ENCODE results near the gene EIF5A.

The EIF5A gene

DNA sequence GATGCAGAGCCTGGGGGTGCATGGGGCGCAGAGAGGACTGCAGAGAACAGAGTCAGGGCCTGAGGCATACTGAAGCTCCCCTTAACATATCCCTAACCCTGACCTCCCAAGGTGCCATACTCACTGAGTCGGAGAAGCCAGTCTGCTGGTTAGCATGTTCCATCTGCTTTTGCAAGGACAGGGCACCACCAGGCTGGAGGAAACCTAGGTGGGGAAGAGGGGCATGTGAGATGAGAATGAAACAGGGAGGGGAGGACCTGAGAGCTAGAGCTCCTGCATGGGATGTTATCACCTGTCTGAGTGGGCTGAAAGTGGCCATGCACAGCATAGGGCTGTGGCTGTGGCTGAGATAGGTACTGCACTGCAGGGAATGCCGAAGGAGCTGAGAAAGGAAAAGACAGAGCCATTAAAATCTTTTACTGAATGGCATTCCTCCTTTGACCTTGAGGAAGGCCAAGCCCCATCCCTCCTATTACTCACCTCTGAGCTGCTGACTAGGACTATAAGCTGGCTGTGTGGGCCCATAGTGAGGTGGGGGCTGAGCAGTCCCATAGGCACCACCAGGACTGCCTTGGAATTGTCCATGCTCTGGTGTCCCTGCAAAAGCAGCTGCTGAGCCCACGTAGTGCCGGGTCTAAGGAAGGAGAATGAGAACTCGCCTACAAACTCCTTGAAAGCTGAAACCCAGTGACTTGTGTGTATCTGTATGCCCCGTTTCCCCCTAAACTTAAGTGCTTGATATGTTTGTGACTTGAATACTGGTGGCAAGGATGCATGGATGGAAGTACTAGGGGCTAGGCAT, 5.9 kb downstream of the EIF5A start:
- no peak for DNase-seq (ENCODE audit: low read depth in 2 of 2)

DNA sequence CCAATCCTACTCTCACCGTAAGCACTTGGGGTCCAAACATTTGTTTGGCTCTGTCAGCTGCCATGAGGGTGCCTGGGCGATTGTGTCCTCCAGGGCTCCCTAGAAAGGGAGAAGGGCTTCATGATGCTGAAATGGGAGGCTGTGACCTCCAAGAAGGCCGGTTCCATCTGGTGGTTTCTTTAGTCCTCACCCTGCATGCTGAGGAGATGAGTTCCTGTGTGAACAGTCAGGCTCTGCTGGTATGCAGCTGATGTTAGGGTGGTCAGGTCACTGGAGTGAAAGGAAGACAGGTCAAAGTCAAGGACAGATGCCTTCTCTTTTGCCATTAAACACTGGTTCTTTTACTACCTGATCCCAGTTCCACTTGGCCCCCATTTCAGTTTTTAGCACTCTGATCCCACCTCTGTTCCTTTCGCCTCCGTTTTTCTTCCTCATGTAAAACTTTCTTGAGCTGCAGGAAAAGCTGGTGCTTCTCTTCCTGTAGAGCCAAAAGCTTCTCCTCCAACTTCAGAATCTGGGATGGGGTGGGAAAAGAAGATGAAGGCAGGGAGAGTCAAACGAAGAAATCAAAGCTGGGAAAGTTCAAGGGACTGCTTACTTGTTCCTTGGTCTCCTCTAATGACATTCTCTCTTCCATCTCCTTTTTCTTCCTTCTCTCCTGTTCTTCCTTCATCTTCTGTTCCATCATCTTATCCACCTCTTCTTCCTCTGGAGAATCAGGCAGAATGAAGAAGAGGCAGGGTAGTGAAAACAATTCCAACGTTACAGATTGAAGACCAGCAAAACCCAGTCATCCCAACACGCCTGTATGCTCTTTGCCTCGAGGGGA, 6.7 kb downstream of the EIF5A start:
- no peak for DNase-seq (ENCODE audit: low read depth in 2 of 2)

DNA sequence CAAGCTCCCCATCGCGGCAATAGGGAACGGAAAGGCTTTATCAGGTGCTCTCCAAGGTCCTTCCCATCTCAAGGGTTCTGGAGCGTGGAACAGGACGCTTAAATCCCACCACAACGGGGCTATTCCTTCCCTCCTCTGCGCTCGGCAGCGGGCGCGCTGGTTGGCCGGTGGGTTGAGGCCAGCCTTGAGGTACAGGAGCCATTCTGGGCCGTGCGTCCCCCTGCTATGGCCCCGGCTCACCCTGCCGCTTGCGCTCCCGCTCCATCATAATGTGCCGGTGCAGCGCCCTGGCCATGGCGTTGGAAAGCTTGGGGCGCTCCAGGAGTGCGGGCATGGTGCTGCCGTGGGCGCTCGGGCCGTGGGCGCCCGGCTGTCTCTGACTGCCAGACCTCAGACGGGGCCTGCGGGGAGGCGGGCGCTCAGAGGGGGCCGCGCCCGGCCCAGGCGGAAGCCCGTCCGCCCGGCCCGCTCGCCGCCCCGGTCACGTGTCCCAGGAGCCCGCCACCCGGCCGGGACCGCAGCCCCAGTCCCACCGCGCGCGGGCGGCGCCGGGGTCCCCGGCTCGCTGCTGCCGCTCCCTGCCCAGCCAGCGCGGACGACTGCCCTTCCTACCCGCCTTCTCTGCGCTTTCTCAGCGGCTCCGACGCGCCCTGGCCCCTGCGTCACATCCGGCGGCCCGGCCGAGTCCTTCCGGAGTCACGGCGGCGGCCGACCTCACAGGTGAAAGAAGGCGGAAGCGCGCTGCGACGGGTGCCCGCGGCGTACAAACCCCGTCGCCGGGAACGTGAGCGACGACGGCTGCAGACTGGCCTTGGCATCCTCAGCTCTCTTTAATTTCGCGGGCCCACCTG, 7.5 kb downstream of the EIF5A start, which contains the start of gene GPS2:
TSS of gene GPS2 (minus strand) at position 642 of the 851 bp plus-strand sequence. CDS start at position 334, 308 bp downstream.
- DNase-seq (ENCODE audit: low read depth in 2 of 2), result peak; percentile 83

DNA sequence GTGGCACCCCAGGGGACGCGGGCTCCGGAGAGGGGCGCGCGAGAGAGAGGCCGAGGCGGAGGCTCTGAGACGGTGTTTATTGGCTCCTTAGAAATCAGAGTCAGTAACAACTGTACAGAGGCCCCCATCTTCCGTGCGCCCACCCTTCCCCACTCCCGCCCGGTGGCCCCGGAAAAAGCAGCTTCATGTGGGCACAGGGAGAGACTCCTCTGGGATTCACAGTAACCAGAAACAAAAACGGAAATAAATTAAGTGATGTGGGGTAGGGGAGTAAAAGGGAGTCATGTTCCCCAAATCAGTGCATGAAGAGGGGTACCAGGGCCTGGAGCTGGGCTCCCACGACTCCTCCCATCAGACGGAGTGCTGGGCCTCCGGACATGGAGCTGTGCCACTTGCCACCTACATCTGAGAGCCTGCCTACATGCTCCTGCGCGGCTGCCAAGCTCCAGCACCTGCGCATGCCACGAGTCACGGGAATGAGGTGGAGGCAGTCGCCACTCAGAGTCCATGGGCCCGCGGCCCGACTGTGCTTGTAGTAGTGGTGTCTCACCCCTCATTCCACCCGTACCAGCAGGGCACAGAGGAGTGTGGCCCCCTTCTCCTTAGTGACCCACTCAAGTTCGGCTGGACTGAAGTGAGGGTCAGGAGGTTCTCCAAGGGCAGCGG, 8.3 kb downstream of the EIF5A start:
- DNase-seq (ENCODE audit: low read depth in 2 of 2), result no peak

DNA sequence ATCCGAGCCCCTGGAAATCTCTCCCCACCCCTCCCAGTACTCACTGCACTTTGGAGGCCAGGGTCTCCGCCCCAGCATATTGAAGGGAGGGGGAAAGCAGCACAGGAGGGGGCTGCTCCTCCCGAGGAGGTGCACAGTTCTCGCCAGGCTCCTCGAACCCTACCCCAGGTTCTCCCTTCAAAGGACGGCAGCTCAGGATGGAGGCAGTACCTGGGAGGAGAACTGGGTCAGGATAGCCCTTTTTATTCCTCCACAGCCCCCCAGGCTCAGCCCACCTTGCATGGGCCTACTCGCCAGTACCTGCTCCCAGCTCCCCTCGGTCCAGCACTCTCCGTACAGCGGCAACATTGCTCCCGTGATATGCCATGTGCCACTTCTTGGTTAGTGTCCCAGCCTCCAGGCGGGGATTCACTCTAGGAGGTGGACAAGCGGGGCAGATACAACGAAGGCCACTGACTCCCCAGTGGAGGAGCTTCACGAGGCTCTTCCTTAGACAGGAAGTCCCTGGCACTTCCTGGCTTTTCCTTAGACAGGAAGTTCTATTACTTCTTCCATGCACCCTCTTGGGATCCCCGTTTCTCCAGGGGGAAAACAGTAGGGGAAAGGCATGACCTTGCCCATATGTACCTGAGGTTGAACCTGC, 9.9 kb downstream of the EIF5A start:
- no peak for DNase-seq (ENCODE audit: low read depth in 2 of 2)

DNA sequence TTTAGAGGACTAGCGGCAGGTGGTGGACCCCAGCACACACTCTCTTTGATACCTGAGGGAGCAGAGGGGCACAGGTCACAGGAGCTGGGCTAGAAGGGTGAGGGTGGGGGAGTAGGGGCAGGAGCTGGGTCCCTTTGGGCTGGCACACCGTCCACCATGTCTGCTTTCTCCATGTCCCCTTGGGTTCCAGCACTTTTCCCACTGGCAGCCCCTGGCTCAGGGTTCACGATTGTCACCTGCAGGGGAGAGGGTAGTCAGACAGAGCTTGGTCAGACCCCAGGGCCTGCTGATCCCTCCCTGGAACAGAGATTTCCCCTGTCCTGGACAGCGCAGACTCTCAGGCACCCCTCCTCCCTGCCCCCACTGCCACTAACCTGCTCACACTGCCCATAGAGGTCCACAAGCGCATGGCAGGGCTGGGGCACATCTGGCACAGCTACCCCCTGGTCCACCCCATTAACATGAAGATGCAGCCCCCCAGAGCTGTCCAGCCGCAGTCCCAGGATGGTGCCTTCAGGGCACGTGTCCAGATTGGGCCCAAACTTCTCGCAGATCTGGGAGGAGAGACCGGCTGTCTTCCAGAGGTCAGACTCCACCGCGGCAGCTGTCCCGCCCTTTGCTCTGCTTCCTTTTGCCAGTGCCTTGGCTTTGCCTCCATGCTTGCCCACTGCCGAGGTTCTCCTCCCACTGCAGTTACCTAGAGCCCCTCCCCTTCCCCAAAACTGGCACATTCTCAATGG, 10.9 kb downstream of the EIF5A start:
- no peak for DNase-seq (ENCODE audit: low read depth in 2 of 2)

DNA sequence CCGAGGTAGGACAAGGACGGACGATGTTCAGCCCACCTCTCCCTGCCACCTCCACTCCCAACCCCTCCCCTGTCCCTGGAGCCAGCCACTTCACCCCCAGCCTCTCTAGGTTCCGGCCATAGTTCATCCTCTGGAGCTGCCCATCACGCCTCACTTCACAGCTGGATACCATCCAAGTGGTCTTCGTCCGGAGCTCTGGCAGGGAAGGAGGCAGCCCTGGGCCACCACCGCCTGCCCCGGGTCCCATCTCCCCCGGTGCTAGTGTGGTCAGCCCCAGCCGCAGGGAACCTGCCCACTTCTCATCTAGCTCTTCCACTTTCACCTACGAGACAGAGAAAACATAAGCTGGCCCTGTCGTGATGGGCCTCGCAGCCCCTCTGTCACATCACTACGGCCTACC, 14.0 kb downstream of the EIF5A start:
- DNase-seq (ENCODE audit: low read depth in 2 of 2), result no peak

DNA sequence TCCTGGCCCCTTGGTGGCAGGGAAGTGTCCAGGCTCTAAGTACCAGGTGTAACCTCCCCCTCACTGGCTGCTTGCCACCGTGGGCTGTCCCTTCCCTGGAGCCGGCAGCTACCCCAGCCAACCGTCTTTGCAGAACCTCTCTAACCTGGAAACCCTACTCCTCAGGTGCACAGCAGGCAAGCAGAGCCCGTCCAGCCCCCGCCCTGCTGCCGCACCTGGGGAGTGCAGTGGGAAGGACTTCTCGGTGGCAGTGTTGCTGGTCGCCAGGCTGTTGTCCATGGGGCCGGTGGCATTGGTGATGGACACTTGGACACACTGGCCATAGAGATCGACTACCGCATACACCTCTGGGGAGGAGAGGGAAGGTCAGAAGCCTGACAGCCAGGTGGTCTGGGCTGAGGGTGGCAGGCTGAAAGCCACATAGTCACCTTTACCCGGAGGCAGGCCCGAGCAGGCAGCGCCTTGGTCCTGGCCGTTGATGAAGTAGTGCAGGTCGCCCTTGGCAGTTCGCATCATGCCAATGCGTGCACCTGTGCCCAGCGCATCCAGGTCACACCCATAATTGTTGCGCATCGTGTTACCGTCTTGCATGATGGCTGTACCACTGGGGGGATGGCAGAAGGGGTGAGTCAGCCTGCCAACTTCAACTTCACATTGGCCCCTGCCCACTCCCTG, 15.2 kb downstream of the EIF5A start:
- DNase-seq (ENCODE audit: low read depth in 2 of 2), result no peak

DNA sequence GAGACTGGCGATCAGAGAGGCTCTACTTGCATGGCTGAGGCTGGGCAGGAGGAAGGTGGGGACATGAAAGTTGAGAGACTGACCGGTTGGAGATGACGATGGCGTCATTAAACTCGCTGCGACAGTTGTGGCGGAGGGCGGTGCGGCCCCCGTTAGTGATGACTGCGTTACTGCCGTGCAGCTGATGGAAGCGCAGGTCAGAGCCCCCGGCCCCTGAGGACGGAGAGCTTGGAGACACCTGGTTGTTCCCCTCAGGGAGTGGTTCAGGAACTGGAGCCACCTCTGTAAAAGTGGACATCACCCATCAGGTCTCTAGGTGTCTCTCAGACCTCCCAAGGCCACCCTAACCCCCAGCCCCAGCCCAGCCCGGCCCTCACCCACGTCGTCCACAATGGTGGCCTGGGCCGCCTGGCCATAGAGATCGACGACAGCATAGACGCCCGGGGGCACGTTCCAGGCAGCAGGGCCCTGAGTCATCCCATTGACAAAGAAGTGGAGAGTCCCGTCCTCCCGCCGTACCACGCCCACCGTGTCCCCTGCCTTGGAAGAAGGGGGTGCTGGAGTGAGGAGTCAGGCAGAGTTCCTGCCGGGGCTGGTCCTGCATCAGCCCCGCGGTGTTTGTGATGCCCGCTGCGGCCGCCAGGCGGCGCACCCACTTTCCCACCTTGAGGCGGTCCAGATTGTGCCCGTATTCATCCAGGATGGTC, 16.5 kb downstream of the EIF5A start:
- peak; percentile 15 to 36 for DNase-seq (ENCODE audit: low read depth in 2 of 2)

DNA sequence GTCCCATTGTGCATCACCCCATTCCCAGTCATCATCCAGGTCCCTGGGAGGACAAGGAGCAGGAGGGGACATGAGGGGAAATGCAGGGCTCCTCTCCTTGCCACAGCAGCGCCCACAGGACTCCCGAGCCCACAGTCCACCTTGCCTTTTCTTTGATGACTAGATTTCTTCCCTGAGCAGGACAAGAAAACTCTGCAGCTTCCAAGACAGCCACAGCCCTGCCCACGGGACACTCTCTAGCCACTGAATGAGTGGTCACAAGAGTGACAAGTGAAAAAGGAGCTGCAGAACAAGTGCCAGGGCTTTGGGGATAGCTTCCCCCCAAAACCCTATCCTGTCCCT, 17.0 kb downstream of the EIF5A start:
- DNase-seq (ENCODE audit: low read depth in 2 of 2), result no peak

DNA sequence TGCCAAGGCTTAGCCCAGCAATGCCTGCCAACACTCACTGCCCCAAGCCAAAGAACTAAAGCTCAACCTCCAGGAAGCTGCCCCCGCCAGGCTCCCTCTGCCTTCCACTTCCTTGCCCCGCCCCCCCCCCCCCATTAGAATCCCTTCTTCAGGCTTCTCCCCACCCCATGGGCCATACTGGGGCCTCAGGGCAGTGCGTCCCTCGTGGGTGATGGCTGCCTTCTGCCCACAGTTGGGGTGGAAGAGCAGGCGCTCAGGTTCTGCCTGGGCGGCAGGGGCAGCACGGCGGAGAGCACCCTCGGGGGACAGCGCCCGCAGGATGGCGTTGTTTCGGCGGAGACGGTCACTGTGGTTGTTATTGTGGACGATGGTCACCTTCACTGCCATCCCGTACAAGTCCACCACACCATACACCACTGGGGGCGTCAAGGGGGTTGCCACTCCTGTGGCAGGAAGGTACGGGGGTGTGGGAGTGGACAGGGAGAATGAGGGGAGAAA, 17.7 kb downstream of the EIF5A start:
- DNase-seq (ENCODE audit: low read depth in 2 of 2), result no peak

DNA sequence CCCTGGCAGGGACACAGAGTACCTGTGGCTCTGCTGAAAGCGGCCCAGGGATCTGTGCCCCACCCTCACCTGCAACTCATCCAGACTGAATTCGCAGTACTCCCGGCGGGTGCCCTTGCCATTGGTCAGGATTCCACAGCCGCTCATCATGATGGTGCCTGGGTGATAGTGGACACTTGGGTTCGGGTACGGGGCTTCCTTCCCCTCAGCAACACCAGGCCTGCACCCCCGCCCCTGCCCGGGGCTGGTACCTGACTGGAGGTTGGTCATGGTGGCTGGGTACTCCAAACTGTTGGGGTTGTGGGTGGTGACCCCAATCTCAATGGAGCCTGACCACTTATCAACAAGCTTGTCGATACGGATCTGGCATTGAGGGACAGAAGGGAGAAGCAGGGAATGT, 18.8 kb downstream of the EIF5A start:
- no peak for DNase-seq (ENCODE audit: low read depth in 2 of 2)

DNA sequence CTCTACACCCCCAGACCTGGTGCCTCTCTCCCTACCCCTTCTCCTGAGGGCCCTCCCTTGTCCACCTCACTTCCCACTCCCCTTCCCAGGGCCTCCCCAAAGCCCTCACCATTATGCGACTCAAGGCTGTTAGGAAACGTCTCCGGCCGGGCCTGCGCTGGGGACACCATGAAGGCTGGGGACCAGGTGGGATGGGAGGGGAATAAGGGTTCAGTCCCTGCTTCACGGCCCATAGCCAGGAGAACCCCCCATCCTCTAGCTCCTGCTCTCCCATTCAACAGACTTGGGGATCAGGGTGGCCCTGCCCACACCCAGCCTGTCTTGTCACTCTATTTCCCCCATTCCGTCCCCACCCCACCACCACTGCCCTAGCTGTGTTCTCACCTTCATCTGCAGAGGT, 19.6 kb downstream of the EIF5A start:
- no peak for DNase-seq (ENCODE audit: low read depth in 2 of 2)

DNA sequence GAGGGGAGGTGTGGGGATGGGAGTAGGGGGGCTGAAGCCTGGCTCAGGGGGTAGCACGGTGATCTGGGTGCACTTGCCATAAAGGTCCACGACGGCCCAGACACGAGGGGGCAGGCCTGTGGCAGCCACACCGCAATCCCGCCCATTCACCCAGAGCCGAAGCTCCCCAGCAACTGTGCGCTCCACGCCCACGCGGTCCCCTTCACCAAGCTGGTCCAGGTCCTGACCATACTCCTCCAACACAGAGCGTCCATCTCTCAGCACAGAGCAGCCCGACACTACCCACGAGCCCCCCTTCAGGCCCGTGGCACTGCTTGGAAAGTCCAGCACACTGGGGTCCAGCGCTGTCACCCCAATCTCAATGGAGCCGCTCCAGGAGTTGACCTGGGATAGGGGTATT, 20.1 kb downstream of the EIF5A start:
- no peak for DNase-seq (ENCODE audit: low read depth in 2 of 2)

DNA sequence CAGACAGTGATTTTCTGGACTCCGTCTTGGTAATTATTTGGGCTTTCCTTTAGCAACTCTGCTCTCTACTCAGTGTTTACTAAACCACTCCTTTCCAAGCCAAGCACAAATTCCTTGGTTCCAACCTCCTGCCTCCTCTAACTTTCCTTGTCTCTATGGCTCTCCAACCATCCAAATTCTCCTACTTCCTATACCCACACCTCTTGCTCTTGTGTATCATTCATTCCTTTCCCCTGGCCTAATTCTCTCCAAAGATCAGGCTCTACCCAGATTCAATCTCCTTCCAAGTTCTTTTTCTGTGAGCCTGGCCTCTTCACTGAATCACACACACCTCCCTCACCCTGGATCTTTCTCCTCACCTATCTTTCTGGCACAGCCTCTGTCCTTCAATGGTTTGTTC, 20.6 kb downstream of the EIF5A start:
- DNase-seq (ENCODE audit: low read depth in 2 of 2), result no peak

DNA sequence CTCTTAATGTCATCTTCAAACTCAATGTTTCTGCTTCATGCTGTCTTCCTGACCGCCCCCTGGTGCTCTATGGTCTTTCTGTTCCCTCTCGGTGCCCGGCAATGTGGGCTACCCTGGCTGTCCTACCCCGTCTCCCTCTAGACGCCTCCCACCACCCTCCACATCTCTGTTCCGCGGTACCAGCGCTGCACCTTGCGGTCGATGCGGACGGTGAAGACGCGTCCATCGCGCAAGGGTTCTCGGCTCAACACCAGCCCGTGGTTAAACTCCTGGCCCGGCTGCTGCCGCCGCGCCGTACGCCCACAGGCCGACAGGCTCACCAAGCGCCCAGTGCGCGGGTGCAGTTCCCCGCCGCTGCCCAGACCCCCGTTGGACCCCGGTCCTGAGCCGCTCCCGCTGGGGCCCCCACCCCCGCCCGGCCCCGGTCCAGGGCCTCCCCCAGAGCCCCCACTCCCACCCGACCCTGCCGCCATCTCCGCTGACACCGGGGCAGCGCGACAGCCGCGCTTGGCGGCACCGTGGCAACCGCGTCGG, 21.5 kb downstream of the EIF5A start, which contains the start of gene NEURL4:
TSS of gene NEURL4 (minus strand) at position 496 of the 534 bp plus-strand sequence. CDS start at position 473, 23 bp downstream.
- no peak for DNase-seq (ENCODE audit: low read depth in 2 of 2)

DNA sequence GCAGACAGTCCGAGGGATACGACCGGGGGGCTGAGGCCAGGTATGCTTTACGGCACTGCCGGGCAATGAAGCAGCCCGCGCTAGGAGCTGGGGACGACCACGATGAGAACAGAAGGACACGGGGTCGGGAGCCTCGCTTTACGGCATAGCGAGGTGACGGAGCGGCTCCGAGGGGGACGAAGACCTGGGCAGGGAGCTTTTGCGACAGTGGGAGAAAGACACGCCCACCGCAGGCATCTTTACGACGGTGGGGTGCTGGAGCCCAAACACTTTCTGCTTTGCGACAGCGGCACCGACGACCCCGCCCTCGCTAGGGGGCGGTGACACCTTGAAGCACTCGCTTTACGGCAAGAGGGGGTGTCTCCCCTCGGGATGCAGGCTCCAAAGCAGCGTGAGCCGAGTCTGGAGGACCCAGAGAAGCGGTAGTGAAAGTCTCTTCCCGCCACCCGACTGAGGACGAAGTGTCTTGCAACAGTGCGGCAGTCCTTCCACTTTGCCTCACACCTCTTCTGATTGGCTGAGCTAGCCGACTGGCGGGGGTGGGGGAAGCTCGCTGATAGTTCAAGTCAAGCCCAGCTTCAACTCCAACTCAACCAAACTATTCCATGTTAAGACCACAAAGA, 22.1 kb downstream of the EIF5A start:
- peak; percentile 94 for DNase-seq (ENCODE audit: low read depth in 2 of 2)

DNA sequence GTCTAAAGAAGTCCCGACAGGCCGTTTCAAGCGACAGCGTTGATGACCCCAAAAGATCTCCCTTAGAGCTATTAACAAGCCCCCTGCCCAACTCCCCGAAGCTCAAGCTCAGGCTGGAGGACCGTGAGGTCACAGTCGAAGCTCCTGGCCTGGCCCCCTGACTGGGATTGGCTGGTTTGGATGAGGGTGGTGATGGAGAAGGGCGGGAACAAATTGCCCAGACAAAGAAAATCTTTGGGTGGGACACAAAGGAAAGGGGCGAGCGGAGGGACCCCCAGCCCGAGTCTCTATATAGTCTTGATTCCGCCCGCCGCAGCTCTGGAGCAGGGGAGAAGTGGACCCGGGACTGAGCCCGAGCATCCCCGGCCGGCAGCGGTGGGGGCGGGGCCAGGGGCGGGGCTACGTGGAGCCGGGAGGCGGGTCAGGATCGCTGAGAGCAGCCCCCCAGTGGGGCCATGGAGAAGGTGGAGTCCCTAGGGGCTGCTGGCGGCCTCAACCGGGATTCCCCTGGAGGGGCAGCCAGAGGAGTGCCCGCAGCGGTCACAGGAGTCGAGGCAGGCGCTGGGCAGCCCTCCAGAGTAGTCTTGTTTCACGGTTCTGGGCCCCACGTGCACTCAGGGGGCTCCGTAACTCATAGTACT, 22.7 kb downstream of the EIF5A start:
- DNase-seq (ENCODE audit: low read depth in 2 of 2), result peak; percentile 56 to 64

Data from stimulated activated CD8-positive, alpha-beta memory T cell treated with anti-CD3 and anti-CD28 coated beads, Interleukin-15, amount 100 ng/mL, for 4 hours (primary cell).